HG03095 (cell line): ENCODE measurements around the gene HIF1A.
"Not testable (repeated sequence)": the region's sequence is repeated elsewhere in the genome, so short reads cannot be mapped to it uniquely, and the experiment has no call there.

Experiments
- ATAC-seq: cut with Tn5 transposase; IDR thresholded peaks from one replicate; pipeline ENCODE4 v1.9.1; 2021; ENCODE audit warnings: moderate library complexity; ENCODE audit not compliant: unreplicated experiment

HIF1A gene

GRCh38 chr14:61706096-61706690, 10.9 kb downstream of the HIF1A start:
- ATAC-seq = no peak

DNA sequence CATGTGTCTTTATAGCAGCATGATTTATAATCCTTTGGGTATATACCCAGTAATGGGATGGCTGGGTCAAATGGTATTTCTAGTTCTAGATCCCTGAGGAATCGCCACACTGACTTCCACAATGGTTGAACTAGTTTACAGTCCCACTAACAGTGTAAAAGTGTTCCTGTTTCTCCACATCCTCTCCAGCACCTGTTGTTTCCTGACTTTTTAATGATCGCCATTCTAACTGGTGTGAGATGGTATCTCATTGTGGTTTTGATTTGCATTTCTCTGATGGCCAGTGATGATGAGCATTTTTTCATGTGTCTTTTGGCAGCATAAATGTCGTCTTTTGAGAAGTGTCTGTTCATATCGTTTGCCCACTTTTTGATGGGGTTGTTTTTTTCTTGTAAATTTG, 12.5 kb downstream of the HIF1A start:
- not testable (repeated sequence) for ATAC-seq

DNA sequence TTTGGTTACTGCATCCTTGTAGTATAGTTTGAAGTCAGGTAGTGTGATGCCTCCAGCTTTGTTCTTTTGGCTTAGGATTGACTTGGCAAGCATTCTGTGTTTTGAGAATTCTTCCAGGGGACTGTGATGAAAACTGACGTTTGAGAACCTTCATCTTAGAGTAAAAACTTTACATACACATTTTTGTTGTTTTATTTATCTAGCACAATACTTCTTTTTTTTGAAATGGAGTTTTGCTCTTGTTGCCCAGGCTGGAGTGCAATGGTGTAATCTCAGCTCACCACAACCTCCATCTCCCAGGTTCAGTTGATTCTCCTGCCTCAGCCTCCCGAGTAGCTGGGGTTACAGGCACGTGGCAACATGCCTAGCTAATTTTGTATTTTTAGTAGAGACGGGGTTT, 13.4 kb downstream of the HIF1A start:
- not testable (repeated sequence) for ATAC-seq

GRCh38 chr14:61710853-61711817, 15.8 kb downstream of the HIF1A start:
- no peak for ATAC-seq

DNA sequence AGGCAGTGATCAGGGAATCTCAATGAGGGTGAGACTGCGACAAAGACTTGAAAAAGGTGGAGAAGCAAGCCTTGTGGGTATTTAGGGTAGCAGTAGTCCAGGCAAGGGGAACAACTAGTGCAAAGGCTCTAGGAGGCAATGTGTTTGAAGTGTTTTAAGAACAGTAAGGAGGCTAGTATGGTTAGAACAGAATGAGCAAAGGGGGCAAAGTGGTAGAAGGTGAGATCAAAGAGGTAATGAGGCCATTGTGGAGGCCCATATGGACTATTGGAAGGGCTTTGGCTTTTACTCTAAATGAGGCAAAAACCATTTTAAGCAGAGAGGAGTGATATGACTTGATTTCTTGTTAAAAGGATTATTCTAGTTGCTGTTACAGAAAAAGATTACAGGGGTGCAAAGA, 16.8 kb downstream of the HIF1A start:
- no peak for ATAC-seq

DNA sequence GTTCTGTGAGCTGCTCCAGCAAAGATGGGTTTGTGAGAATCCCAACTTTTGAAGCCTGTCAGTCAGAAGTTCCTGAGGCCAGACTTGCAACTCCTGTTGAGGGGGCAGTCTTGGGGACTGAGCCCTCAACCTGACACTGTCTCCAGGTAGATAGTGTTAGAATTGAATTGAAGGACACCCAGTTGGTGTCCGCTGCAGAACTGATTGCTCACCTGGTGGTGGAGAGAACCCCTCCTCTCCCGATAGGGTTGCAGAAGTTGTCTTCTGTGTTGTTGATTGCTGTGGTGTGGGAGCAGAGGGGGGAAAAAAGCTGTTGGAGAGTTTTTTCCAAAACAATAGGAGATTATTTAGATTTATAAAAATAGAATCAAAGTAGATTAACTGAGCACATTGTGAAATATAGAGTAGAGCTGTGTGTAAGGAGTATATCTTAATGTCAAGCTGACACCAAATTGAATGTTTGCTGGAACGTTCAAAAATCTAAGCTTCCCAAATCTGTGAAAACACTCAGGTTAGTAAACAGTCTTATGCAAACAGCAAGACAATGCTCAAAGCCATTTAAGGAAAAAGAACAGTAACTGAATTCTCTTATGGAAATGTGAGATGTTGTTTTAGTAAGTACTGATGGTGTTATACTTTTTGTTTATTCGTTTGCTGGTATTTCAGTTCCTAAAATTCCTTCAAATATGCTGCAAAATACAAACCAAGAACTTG, 18.6 kb downstream of the HIF1A start:
- no peak for ATAC-seq

DNA sequence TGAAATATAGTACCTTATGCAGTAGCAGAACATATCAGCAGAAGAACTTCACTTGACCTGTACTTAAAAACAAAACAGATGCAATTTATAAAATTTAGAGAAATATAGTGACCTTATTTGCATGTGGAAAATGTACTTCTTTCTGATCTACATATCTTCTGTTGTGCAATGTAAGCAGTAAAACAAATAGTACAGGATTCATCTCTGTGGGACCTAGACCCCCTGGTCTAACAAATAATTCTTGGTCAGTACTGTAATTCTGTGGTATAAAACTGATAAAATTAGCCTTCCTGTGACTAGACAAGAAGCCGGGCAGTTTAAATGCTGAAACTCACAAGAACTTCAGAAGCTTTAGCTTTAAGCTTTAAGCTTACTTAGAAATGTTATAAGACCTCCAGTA, 21.6 kb downstream of the HIF1A start:
- ATAC-seq = no peak

DNA sequence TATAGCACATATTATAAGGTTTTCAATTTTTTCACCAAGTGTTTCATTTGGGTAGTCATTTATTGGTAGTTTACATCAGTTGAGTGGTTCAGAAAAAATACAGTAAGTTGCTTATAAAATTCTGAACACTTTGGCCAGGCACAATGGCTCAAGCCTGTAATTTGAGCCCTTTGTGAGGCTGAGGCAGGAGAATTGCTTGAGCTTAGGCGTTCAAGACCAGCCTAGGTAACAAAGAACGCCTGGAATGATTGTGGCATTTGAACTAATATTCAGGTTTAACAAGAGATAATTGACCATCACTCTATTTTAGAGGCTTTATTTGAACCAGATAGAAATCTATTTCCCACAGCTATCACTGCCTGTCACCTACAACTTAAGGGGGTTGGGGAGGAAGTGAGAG, 22.7 kb downstream of the HIF1A start:
- no peak for ATAC-seq

GRCh38 chr14:61719344-61720293, 24.3 kb downstream of the HIF1A start:
- ATAC-seq = no peak

DNA sequence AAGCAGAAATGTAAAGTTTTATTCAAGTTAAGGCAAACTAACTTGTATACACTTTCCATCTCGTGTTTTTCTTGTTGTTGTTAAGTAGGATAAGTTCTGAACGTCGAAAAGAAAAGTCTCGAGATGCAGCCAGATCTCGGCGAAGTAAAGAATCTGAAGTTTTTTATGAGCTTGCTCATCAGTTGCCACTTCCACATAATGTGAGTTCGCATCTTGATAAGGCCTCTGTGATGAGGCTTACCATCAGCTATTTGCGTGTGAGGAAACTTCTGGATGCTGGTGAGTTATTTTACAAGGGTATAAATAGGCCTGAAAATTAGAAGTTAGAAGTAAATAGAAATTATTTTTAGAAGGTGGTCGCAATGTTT, 25.0 kb downstream of the HIF1A start:
- ATAC-seq = no peak

DNA sequence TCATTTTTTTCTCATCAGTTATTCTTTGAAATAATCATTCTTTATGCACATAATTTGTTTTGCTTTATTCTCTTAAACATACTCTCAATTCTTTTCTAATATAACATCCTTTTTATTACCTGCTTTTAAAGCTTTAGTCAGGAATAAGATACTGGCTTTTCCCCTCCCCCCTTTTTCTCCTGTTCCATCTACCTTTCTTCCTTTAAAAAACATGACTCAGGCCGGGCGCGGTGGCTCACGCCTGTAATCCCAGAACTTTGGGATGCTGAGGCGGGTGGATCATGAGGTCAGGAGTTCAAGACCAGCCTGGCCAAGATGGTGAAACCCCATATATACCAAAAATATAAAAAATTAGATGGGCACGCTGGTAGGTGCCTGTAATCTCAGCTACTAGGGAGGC, 25.4 kb downstream of the HIF1A start:
- ATAC-seq = no peak

GRCh38 chr14:61724133-61724532, 28.8 kb downstream of the HIF1A start:
- ATAC-seq = no peak

GRCh38 chr14:61726778-61727658, 31.7 kb downstream of the HIF1A start:
- ATAC-seq = no peak

- ATAC-seq = no peak
These were observed 35.6 kb downstream of the HIF1A start for GRCh38 chr14:61730756-61731373.

- no peak for ATAC-seq
These were observed 38.7 kb downstream of the HIF1A start for GRCh38 chr14:61733972-61734371.

DNA sequence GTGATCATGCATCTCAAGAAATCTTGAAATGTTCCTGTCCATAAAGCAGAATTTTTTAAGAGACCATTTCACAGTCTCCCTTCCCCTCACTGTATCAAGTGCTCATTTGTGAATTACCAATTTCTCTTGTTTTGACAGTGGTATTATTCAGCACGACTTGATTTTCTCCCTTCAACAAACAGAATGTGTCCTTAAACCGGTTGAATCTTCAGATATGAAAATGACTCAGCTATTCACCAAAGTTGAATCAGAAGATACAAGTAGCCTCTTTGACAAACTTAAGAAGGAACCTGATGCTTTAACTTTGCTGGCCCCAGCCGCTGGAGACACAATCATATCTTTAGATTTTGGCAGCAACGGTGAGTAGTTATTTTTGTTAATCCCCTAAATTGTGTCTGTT, 41.4 kb downstream of the HIF1A start:
- ATAC-seq = no peak

GRCh38 chr14:61737915-61738314, 42.6 kb downstream of the HIF1A start:
- no peak for ATAC-seq

GRCh38 chr14:61739133-61739532, 43.8 kb downstream of the HIF1A start:
- no peak for ATAC-seq

DNA sequence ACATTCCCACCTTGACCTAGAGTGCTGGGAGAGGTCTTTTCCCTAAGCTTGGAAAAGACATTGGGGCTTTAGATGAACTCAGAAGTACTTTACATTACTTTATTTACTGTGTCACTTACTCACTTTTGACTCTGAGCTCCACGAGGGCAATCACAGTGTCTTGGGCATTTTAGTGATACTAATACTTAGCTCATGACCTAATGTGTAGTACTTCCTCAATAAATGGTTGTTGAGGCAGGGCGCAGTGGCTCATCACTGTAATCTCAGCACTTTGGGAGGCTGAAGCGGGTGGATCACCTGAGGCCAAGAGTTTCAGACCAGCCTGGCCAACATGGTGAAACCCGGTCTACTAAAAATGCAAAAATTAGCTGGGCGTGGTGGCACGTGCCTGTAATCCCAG, 47.1 kb downstream of the HIF1A start:
- ATAC-seq = no peak
